RWPE2 (cell line): ENCODE measurements around the gene JAKMIP2.
"Not testable (repeated sequence)": the region's sequence is repeated elsewhere in the genome, so short reads cannot be mapped to it uniquely, and the experiment has no call there.

Experiments
- ATAC-seq: fragments of 200-7000 bp; cut with Tn5 transposase; 3 replicates; pipeline ENCODE4 v1.9.1; 2021; ENCODE audit warnings: low read depth
- DNase-seq: peaks from one replicate; pipeline ENCODE4 v3.0.0-alpha.2; 2020; ENCODE audit warnings: low spot score
- H3K27ac ChIP-seq: fragments of 450-650 bp; 2 replicates; pipeline ENCODE4 v1.5.1; 2017; ENCODE audit warnings: mild to moderate bottlenecking; ENCODE audit not compliant: poor library complexity, severe bottlenecking
- H3K27me3 ChIP-seq: fragments of 250-450 bp; sonication (Bioruptor Pico); 2 replicates; pipeline ENCODE4 v1.5.1; 2021; ENCODE audit warnings: mild to moderate bottlenecking, moderate library complexity; ENCODE audit not compliant: insufficient read depth, poor library complexity, severe bottlenecking
- H3K36me3 ChIP-seq: fragments of 250-450 bp; sonication (Bioruptor Pico); 2 replicates; pipeline ENCODE4 v1.5.1; 2020; ENCODE audit warnings: low read depth, mild to moderate bottlenecking, moderate library complexity
- H3K4me1 ChIP-seq: fragments of 250-450 bp; sonication (Bioruptor Pico); 2 replicates; pipeline ENCODE4 v1.5.1; 2021; ENCODE audit warnings: mild to moderate bottlenecking, moderate library complexity; ENCODE audit not compliant: insufficient read depth, poor library complexity, severe bottlenecking
- H3K4me3 ChIP-seq: fragments of 250-450 bp; sonication (Bioruptor Pico); 2 replicates; pipeline ENCODE4 v1.5.1; 2021; ENCODE audit warnings: mild to moderate bottlenecking, moderate library complexity; ENCODE audit not compliant: severe bottlenecking
- H3K9me3 ChIP-seq: fragments of 250-450 bp; sonication (Bioruptor Pico); 2 replicates; pipeline ENCODE4 v1.5.1; 2021; ENCODE audit warnings: mild to moderate bottlenecking, moderate library complexity; ENCODE audit not compliant: severe bottlenecking
- CTCF ChIP-seq: fragments of 450-650 bp; IDR thresholded peaks from one replicate; pipeline ENCODE4 v1.5.1; 2017; ENCODE audit warnings: mild to moderate bottlenecking, moderate library complexity; ENCODE audit not compliant: poor library complexity, severe bottlenecking

Gene JAKMIP2

GRCh38 chr5:147822686-147823491 lies 40.4 kb upstream of the JAKMIP2 start:
- Histone ChIP-seq H3K4me1 (no peaks in the 10 kb centered on the region), H3K27me3 (peaks cover 10% of the 10 kb centered on the region), H3K36me3 (no peaks in the 10 kb centered on the region), H3K9me3 (no peaks in the 10 kb centered on the region), H3K27ac (no peak overlapping the region), H3K4me3 (no peak overlapping the region)
- DNase-seq = no peak
- peak; percentile 84 for ATAC-seq
- peak; percentile 97 for TF ChIP-seq CTCF

GRCh38 chr5:147822222-147822621 lies 39.7 kb upstream of the JAKMIP2 start:
- not testable (repeated sequence) for DNase-seq, H3K4me3 ChIP-seq, H3K27ac ChIP-seq, ATAC-seq, H3K36me3 ChIP-seq, H3K4me1 ChIP-seq, H3K9me3 ChIP-seq
- H3K27me3 ChIP-seq = peaks cover 10% of the 10 kb centered on the region

GRCh38 chr5:147821766-147822165 lies 39.2 kb upstream of the JAKMIP2 start:
- H3K36me3 ChIP-seq = no peaks in the 10 kb centered on the region
- no peak overlapping the region for H3K4me3 ChIP-seq
- peaks cover 10% of the 10 kb centered on the region for H3K27me3 ChIP-seq
- no peak for DNase-seq
- no peaks in the 10 kb centered on the region for H3K4me1 ChIP-seq
- TF ChIP-seq CTCF = no peak
- no peak overlapping the region for H3K27ac ChIP-seq
- H3K9me3 ChIP-seq = no peaks in the 10 kb centered on the region
- no peak for ATAC-seq

GRCh38 chr5:147819261-147819770 lies 36.8 kb upstream of the JAKMIP2 start:
- Histone ChIP-seq H3K36me3 (no peaks in the 10 kb centered on the region), H3K27ac (no peak overlapping the region), H3K4me1 (no peaks in the 10 kb centered on the region), H3K27me3 (peaks cover 15% of the 10 kb centered on the region), H3K4me3 (no peak overlapping the region), H3K9me3 (no peaks in the 10 kb centered on the region)
- no peak for TF ChIP-seq CTCF
- ATAC-seq (no peak), DNase-seq (no peak)

- ATAC-seq (no peak; the same call in 2 of the 3 replicates), DNase-seq (no peak)
- peaks cover 19% of the 10 kb centered on the region for H3K27me3 ChIP-seq
- no peak for TF ChIP-seq CTCF
- no peaks in the 10 kb centered on the region for H3K36me3 ChIP-seq
- H3K4me1 ChIP-seq = no peaks in the 10 kb centered on the region
- H3K4me3 ChIP-seq = no peak overlapping the region
- no peak overlapping the region for H3K27ac ChIP-seq
- no peaks in the 10 kb centered on the region for H3K9me3 ChIP-seq
Measured at GRCh38 chr5:147818290-147818689, 35.8 kb upstream of the JAKMIP2 start.
